HT-29 (cell line): Measurements from ENCODE around the gene RAPGEF6. TPM values are rescaled to one million over a fixed set of nuclear protein-coding genes. Genes with fewer than 3 reads are reported as not detected.

Experiments used
- DNase-seq: peaks from one replicate; pipeline ENCODE4 v3.0.0-alpha.2; 2015; ENCODE audit warnings: low spot score
- total RNA-seq: library from RNA; depleted of rRNA; stranded (reverse); fragments of >200 nt; shearing (Covaris generic); gene quantifications from 2 replicates; pipeline ENCODE4 v1.2.3, GENCODE V29; 2014

RAPGEF6 gene
- total RNA-seq, 1 experiment from 2014 or later: 7.4 TPM

GRCh38 chr5:131548176-131548575, 86.9 kb downstream of the RAPGEF6 start:
- DNase-seq: no peak

GRCh38 chr5:131545845-131546244, 89.2 kb downstream of the RAPGEF6 start:
- no peak for DNase-seq

- no peak for DNase-seq
Observed at GRCh38 chr5:131542723-131543122, 92.3 kb downstream of the RAPGEF6 start.

- no peak for DNase-seq
Observed at GRCh38 chr5:131541762-131542161, 93.3 kb downstream of the RAPGEF6 start.

- DNase-seq: no peak
Observed at GRCh38 chr5:131541071-131541470, 94.0 kb downstream of the RAPGEF6 start.

- DNase-seq: no peak
Observed at GRCh38 chr5:131539251-131539650, 95.8 kb downstream of the RAPGEF6 start.

GRCh38 chr5:131538177-131538593, 96.8 kb downstream of the RAPGEF6 start:
- no peak for DNase-seq

GRCh38 chr5:131536850-131537448, 98.1 kb downstream of the RAPGEF6 start:
- no peak for DNase-seq

- DNase-seq: no peak
Observed at GRCh38 chr5:131536211-131536826, 98.7 kb downstream of the RAPGEF6 start.

- DNase-seq: no peak
Observed at GRCh38 chr5:131534974-131535373, 100.1 kb downstream of the RAPGEF6 start.

GRCh38 chr5:131533836-131534235, 101.2 kb downstream of the RAPGEF6 start:
- peak; percentile 12 for DNase-seq

- no peak for DNase-seq
Observed at GRCh38 chr5:131532031-131532640, 102.9 kb downstream of the RAPGEF6 start.

GRCh38 chr5:131530706-131531331, 104.2 kb downstream of the RAPGEF6 start:
- no peak for DNase-seq

GRCh38 chr5:131528682-131529081, 106.3 kb downstream of the RAPGEF6 start:
- DNase-seq: peak; percentile 28

GRCh38 chr5:131525805-131526204, 109.2 kb downstream of the RAPGEF6 start:
- no peak for DNase-seq

GRCh38 chr5:131524431-131524830, 110.6 kb downstream of the RAPGEF6 start:
- DNase-seq: no peak

GRCh38 chr5:131523500-131524185, 111.4 kb downstream of the RAPGEF6 start:
- DNase-seq: no peak

- no peak for DNase-seq
Observed at GRCh38 chr5:131521252-131521651, 113.8 kb downstream of the RAPGEF6 start.

- no peak for DNase-seq
Observed at GRCh38 chr5:131515348-131515747, 119.7 kb downstream of the RAPGEF6 start.

GRCh38 chr5:131514316-131515283, 120.4 kb downstream of the RAPGEF6 start:
- DNase-seq: no peak

- no peak for DNase-seq
Observed at GRCh38 chr5:131513780-131514179, 121.2 kb downstream of the RAPGEF6 start.
